HCT116 (cell line): Measurements from ENCODE around the gene TENT5A. TPM values are rescaled to one million over a fixed set of nuclear protein-coding genes. Genes with fewer than 3 reads are reported as not detected.

Experiments used
- ATAC-seq: fragments of 200-7000 bp; cut with Tn5 transposase; 2 replicates; pipeline ENCODE4 v1.9.1; 2020; ENCODE audit warnings: mild to moderate bottlenecking, moderate library complexity
- BruUV-seq: library from RNA; stranded (reverse); fragments of 400-500 nt; replicated peaks from 2 replicates; lab custom pipeline; 2021; lab: Mats Ljungman, UMichigan
- CTCF ChIA-PET: fragments of 300-600 bp; sonication (Branson Sonifier 250); formaldehyde crosslinking; loops from one replicate; lab custom pipeline; 2021; ENCODE audit warnings: antibody characterized with exemption; lab: Charles Lee
- POLR2A ChIA-PET: fragments of 300-600, 350-600 bp; sonication (Branson Sonifier 250); formaldehyde crosslinking; loops from one replicate; lab custom pipeline; 2021; ENCODE audit warnings: antibody characterized with exemption; lab: Charles Lee
- RAD21 ChIA-PET, 2 experiments: fragments of 300-600 bp; sonication (Branson Sonifier 250); formaldehyde crosslinking; loops; one replicate each; lab custom pipeline; 2023; ENCODE audit warnings: low total read pairs in 2 of 2; ENCODE audit not compliant: uncharacterized antibody in 2 of 2, unreplicated experiment in 2 of 2, low non-redundant PET in 1 of 2; lab: Charles Lee
- DNase-seq: peaks from one replicate; pipeline ENCODE4 v3.0.0-alpha.2; 2010; ENCODE audit warnings: low read depth, low spot score
- H2AFZ ChIP-seq: fragments of 200-600 bp; shearing (Covaris generic), sonication (generic); 2 replicates; pipeline ENCODE4 v1.6.1; 2017; ENCODE audit warnings: low read depth, mixed run types, mixed read lengths, antibody characterized with exemption, low read length; ENCODE audit not compliant: poor library complexity, severe bottlenecking
- H3K27ac ChIP-seq: 2 replicates; pipeline ENCODE4 v1.5.1; 2012; ENCODE audit warnings: low read depth, low read length
- H3K27me3 ChIP-seq: fragments of 200-600 bp; sonication (generic); 2 replicates; pipeline ENCODE4 v1.6.1; 2016; ENCODE audit warnings: mixed run types, low read length, mixed read lengths; ENCODE audit not compliant: insufficient read depth
- H3K36me3 ChIP-seq, 2 experiments: fragments of 200-500 bp in 1 of 2; fragments of 200-600 bp in 1 of 2; sonication (Bioruptor generic) in 1 of 2; sonication (generic) in 1 of 2; 2 replicates each; pipeline versions ENCODE4 v1.5.1 to v1.6.1; 2014 to 2016; ENCODE audit warnings: low read length in 2 of 2, inconsistent platforms in 1 of 2, mixed read lengths in 1 of 2, mixed run types in 1 of 2; ENCODE audit not compliant: insufficient read depth in 2 of 2, control insufficient read depth in 1 of 2
- H3K4me1 ChIP-seq, 2 experiments: fragments of 200-600 bp in 1 of 2; sonication (generic) in 1 of 2; 2 replicates each; pipeline versions ENCODE4 v1.5.1 to v1.6.1; 2012 to 2017; ENCODE audit warnings: low read length in 2 of 2, inconsistent platforms in 1 of 2, mild to moderate bottlenecking in 1 of 2, mixed read lengths in 1 of 2, mixed run types in 1 of 2, moderate library complexity in 1 of 2; ENCODE audit not compliant: insufficient read depth in 2 of 2, control insufficient read depth in 1 of 2
- H3K4me2 ChIP-seq: fragments of 200-600 bp; sonication (generic); 2 replicates; pipeline ENCODE4 v1.6.1; 2017; ENCODE audit warnings: mixed run types, low read length, mixed read lengths
- H3K4me3 ChIP-seq, 2 experiments: fragments of 200-600 bp in 1 of 2; sonication (generic) in 1 of 2; replicated peaks in 1 of 2; 2 replicates each; pipeline ENCODE4 v1.5.1; 2011 to 2016; ENCODE audit warnings: low read length in 2 of 2, control low read depth in 1 of 2, low read depth in 1 of 2, mild to moderate bottlenecking in 1 of 2, mixed read lengths in 1 of 2, mixed run types in 1 of 2
- H3K79me2 ChIP-seq: fragments of 200-600 bp; sonication (generic); 2 replicates; pipeline ENCODE4 v1.6.1; 2017; ENCODE audit warnings: mild to moderate bottlenecking, mixed run types, low read length, moderate library complexity, mixed read lengths; ENCODE audit not compliant: insufficient read depth
- H3K9ac ChIP-seq: fragments of 200-600 bp; sonication (generic); 2 replicates; pipeline ENCODE4 v1.6.1; 2016; ENCODE audit warnings: low read length, mixed read lengths
- H3K9me2 ChIP-seq: fragments of 200-600 bp; sonication (generic), shearing (Covaris generic); 2 replicates; pipeline ENCODE4 v1.6.1; 2017; ENCODE audit warnings: mixed run types, mild to moderate bottlenecking, moderate library complexity; ENCODE audit not compliant: insufficient read depth
- H3K9me3 ChIP-seq, 2 experiments: fragments of 200-500 bp in 1 of 2; fragments of 200-600 bp in 1 of 2; sonication (Bioruptor generic) in 1 of 2; sonication (generic) in 1 of 2; 2 replicates each; pipeline ENCODE4 v1.6.1; 2014 to 2017; ENCODE audit warnings: low read length in 2 of 2, mixed read lengths in 2 of 2, inconsistent platforms in 1 of 2, low read depth in 1 of 2, mild to moderate bottlenecking in 1 of 2, mixed run types in 1 of 2, moderate library complexity in 1 of 2; ENCODE audit not compliant: control insufficient read depth in 1 of 2, insufficient read depth in 1 of 2
- H4K20me1 ChIP-seq: fragments of 200-600 bp; sonication (generic), shearing (Covaris generic); 2 replicates; pipeline ENCODE4 v1.6.1; 2017; ENCODE audit warnings: mixed run types, mild to moderate bottlenecking, moderate library complexity; ENCODE audit not compliant: insufficient read depth
- CEBPB ChIP-seq: IDR thresholded peaks from 2 replicates; pipeline ENCODE4 v1.6.1; 2012; ENCODE audit warnings: low read depth
- ELF1 ChIP-seq: IDR thresholded peaks from 2 replicates; pipeline ENCODE4 v1.6.1; 2012; ENCODE audit warnings: low read depth, borderline replicate concordance
- EZH2 ChIP-seq: fragments of 200-600 bp; sonication (generic); IDR thresholded peaks from 2 replicates; pipeline ENCODE4 v1.6.1; 2017; ENCODE audit warnings: antibody characterized with exemption, mixed run types
- EZH2phosphoT487 ChIP-seq: fragments of 200-600 bp; IDR thresholded peaks from 2 replicates; pipeline ENCODE4 v1.6.1; 2018; ENCODE audit warnings: antibody characterized with exemption, borderline replicate concordance
- FOSL1 ChIP-seq: IDR thresholded peaks from 2 replicates; pipeline ENCODE4 v1.6.1; 2012; ENCODE audit warnings: low read depth
- POLR2A ChIP-seq: IDR thresholded peaks from 2 replicates; pipeline ENCODE4 v1.7.0; 2011; ENCODE audit warnings: borderline replicate concordance; ENCODE audit not compliant: insufficient read depth, insufficient read length; ENCODE audit errors: extremely low read depth
- POLR2AphosphoS5 ChIP-seq: IDR thresholded peaks from 2 replicates; pipeline ENCODE4 v1.6.1; 2011; ENCODE audit warnings: mild to moderate bottlenecking, low read depth, low read length, moderate library complexity
- RAD21 ChIP-seq: IDR thresholded peaks from 2 replicates; pipeline ENCODE4 v1.6.1; 2012; ENCODE audit warnings: low read depth, mild to moderate bottlenecking
- SIN3A ChIP-seq: IDR thresholded peaks from 2 replicates; pipeline ENCODE4 v1.6.1; 2012; ENCODE audit warnings: low read depth
- SRF ChIP-seq: IDR thresholded peaks from 2 replicates; pipeline ENCODE4 v1.6.1; 2012; ENCODE audit warnings: low read depth
- TCF7L2 ChIP-seq: IDR thresholded peaks from 2 replicates; pipeline ENCODE4 v1.7.0; 2011; ENCODE audit warnings: borderline replicate concordance, inconsistent platforms; ENCODE audit not compliant: insufficient read depth, insufficient read length; ENCODE audit errors: extremely low read depth
- ZFX ChIP-seq: fragments of 450-650 bp; IDR thresholded peaks from 2 replicates; pipeline ENCODE4 v1.6.1; 2017
- intact Hi-C: fragments of 100-400 bp; cut with micrococcal nuclease; formaldehyde crosslinking; loops from 2 replicates; pipeline ENCODE4 v1.10.0; 2022
- total RNA-seq: library from RNA; stranded (reverse); gene quantifications from one replicate; pipeline ENCODE4 v1.2.1, GENCODE V29; 2021; ENCODE audit not compliant: unreplicated experiment
- TF ChIP-seq, protein P1 (sequence below): IDR thresholded peaks from 2 replicates; pipeline ENCODE4 v1.6.1; 2011; ENCODE audit warnings: mild to moderate bottlenecking, low read length, moderate library complexity; ENCODE audit not compliant: insufficient replicate concordance; ENCODE audit errors: extremely low read depth
- TF ChIP-seq, protein P2 (sequence below): IDR thresholded peaks from 2 replicates; pipeline ENCODE4 v1.6.1; 2012; ENCODE audit warnings: low read depth
- TF ChIP-seq, protein P3 (sequence below): IDR thresholded peaks from 2 replicates; pipeline ENCODE4 v1.6.1; 2012
- TF ChIP-seq, protein P4 (sequence below): IDR thresholded peaks from 2 replicates; pipeline ENCODE4 v1.6.1; 2012

TENT5A gene
- total RNA-seq, 1 experiment from 2014 or later, result 11.2 TPM

DNA sequence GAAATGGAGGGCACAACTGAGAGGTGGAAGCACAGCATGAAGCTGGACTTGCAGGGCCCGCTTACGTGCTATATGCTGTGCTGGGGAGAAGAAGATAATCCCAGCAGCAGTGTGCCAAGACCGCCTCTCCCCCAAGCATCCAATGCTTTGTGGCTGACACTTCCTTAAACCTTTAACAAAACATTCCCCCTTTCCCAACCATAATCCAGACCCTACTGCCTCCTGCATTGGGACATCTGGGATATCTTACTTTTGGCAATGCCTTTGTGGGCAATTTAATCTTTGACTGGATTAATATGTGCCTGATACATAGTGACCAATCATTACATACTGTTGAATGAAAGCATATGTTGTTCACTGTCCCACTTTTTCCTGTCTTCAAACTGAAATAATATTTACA is 3.1 kb upstream of the TENT5A start:
- no peak overlapping the region for H3K4me2 ChIP-seq
- BruUV-seq, result no TSS peak
- RAD21 ChIA-PET, result no interaction called here

More for the DNA sequence above, 3.1 kb upstream of the TENT5A start:
- Histone ChIP-seq H2AFZ (no peak overlapping the region), H3K36me3 (no peaks in the 10 kb centered on the region), H4K20me1 (no peaks in the 10 kb centered on the region), H3K9me3 (no peaks in the 10 kb centered on the region), H3K9ac (no peak overlapping the region), H3K79me2 (peaks cover 13% of the 10 kb centered on the region), H3K27me3 (no peaks in the 10 kb centered on the region), H3K4me3 (no peak overlapping the region), H3K9me2 (no peaks in the 10 kb centered on the region), H3K4me1 (peaks cover 4 to 22% of the 10 kb centered on the region in 2 experiments; a peak in 2 of 4 replicates), H3K27ac (no peak overlapping the region)
- CTCF ChIA-PET, result no interaction called here
- intact Hi-C loops, result loop anchor here (5.0 to 10.0 kb wide), 2 partner anchors 422 to 651 kb away; no protein-coding TSS in a partner anchor
- POLR2A ChIA-PET, result no interaction called here
- TF ChIP-seq POLR2A, result no peak
- no peak for TF ChIP-seq CEBPB
- TF ChIP-seq, protein P1, sequence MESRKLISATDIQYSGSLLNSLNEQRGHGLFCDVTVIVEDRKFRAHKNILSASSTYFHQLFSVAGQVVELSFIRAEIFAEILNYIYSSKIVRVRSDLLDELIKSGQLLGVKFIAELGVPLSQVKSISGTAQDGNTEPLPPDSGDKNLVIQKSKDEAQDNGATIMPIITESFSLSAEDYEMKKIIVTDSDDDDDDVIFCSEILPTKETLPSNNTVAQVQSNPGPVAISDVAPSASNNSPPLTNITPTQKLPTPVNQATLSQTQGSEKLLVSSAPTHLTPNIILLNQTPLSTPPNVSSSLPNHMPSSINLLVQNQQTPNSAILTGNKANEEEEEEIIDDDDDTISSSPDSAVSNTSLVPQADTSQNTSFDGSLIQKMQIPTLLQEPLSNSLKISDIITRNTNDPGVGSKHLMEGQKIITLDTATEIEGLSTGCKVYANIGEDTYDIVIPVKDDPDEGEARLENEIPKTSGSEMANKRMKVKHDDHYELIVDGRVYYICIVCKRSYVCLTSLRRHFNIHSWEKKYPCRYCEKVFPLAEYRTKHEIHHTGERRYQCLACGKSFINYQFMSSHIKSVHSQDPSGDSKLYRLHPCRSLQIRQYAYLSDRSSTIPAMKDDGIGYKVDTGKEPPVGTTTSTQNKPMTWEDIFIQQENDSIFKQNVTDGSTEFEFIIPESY, result no peak
- TF ChIP-seq ZFX, result no peak
- TF ChIP-seq, protein P2, sequence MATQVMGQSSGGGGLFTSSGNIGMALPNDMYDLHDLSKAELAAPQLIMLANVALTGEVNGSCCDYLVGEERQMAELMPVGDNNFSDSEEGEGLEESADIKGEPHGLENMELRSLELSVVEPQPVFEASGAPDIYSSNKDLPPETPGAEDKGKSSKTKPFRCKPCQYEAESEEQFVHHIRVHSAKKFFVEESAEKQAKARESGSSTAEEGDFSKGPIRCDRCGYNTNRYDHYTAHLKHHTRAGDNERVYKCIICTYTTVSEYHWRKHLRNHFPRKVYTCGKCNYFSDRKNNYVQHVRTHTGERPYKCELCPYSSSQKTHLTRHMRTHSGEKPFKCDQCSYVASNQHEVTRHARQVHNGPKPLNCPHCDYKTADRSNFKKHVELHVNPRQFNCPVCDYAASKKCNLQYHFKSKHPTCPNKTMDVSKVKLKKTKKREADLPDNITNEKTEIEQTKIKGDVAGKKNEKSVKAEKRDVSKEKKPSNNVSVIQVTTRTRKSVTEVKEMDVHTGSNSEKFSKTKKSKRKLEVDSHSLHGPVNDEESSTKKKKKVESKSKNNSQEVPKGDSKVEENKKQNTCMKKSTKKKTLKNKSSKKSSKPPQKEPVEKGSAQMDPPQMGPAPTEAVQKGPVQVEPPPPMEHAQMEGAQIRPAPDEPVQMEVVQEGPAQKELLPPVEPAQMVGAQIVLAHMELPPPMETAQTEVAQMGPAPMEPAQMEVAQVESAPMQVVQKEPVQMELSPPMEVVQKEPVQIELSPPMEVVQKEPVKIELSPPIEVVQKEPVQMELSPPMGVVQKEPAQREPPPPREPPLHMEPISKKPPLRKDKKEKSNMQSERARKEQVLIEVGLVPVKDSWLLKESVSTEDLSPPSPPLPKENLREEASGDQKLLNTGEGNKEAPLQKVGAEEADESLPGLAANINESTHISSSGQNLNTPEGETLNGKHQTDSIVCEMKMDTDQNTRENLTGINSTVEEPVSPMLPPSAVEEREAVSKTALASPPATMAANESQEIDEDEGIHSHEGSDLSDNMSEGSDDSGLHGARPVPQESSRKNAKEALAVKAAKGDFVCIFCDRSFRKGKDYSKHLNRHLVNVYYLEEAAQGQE, result no peak
- TF ChIP-seq, protein P3, sequence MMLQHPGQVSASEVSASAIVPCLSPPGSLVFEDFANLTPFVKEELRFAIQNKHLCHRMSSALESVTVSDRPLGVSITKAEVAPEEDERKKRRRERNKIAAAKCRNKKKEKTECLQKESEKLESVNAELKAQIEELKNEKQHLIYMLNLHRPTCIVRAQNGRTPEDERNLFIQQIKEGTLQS, result no peak
- no peak for TF ChIP-seq ELF1
- no peak for TF ChIP-seq EZH2
- TF ChIP-seq EZH2phosphoT487, result no peak
- TF ChIP-seq, protein P4, sequence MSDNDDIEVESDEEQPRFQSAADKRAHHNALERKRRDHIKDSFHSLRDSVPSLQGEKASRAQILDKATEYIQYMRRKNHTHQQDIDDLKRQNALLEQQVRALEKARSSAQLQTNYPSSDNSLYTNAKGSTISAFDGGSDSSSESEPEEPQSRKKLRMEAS, result no peak
- no peak for TF ChIP-seq TCF7L2
- TF ChIP-seq SIN3A, result no peak
- no peak for TF ChIP-seq RAD21
- TF ChIP-seq SRF, result no peak
- no peak for TF ChIP-seq FOSL1
- TF ChIP-seq POLR2AphosphoS5, result no peak
- no peak for DNase-seq
- ATAC-seq, result no peak
